HepG2 (cell line): ENCODE measurements around the gene IGLON5. TPM values are rescaled to one million over a fixed set of nuclear protein-coding genes. Genes with fewer than 3 reads are reported as not detected.

Source experiments
- ATAC-seq: fragments of 200-7000 bp; cut with Tn5 transposase; 3 replicates; pipeline ENCODE4 v1.9.1; 2020; ENCODE audit warnings: mild to moderate bottlenecking, moderate library complexity
- BruUV-seq: library from RNA; stranded (reverse); fragments of 400-500 nt; replicated peaks from 2 replicates; lab custom pipeline; 2021; lab: Mats Ljungman, UMichigan
- CTCF ChIA-PET: fragments of 300-600 bp; formaldehyde crosslinking; extraction: SDS; loops from one replicate; lab custom pipeline; 2021; ENCODE audit warnings: low total read pairs, inconsistent platforms, low intra/inter-chr PET ratio; lab: Yijun Ruan, JAX
- POLR2A ChIA-PET: fragments of 350-600 bp; sonication (Branson Sonifier 250); formaldehyde crosslinking; loops from one replicate; lab custom pipeline; 2020; ENCODE audit warnings: antibody characterized with exemption, inconsistent platforms; lab: Yijun Ruan, JAX
- DNase-seq: peaks from one replicate; pipeline ENCODE4 v3.0.0-alpha.2; 2015; ENCODE audit warnings: low spot score
- FAIRE-seq: peaks from 3 replicates; lab custom pipeline; 2011; peaks lifted over from hg19 to GRCh38; lab: Jason Lieb, UNC
- H2AFZ ChIP-seq: one replicate; pipeline ENCODE4 v1.6.1; 2011; ENCODE audit warnings: low read length, inconsistent platforms
- H3K27ac ChIP-seq: fragments of 300-600 bp; 3 replicates; pipeline ENCODE4 v1.8.0; 2011; ENCODE audit warnings: mixed run types, mild to moderate bottlenecking, mixed read lengths, low read length, inconsistent platforms; ENCODE audit not compliant: insufficient read depth; ENCODE audit errors: extremely low read length
- H3K27me3 ChIP-seq, 2 experiments: fragments of 200-600 bp in 1 of 2; 2 replicates in 1 of 2; 3 replicates in 1 of 2; pipeline versions ENCODE4 v1.6.0 to v1.8.0; 2011; ENCODE audit warnings: low read length in 2 of 2, mild to moderate bottlenecking in 2 of 2, moderate library complexity in 2 of 2, inconsistent platforms in 1 of 2; ENCODE audit not compliant: insufficient read depth in 2 of 2, control insufficient read depth in 1 of 2
- H3K36me3 ChIP-seq, 2 experiments: fragments of 200-600 bp in 1 of 2; replicated peaks in 1 of 2; 2 replicates in 1 of 2; 3 replicates in 1 of 2; pipeline versions ENCODE4 v1.5.1 to v1.8.0; 2011; ENCODE audit warnings: low read length in 2 of 2, inconsistent platforms in 1 of 2; ENCODE audit not compliant: insufficient read depth in 2 of 2, control insufficient read depth in 1 of 2
- H3K4me1 ChIP-seq: 2 replicates; pipeline ENCODE4 v1.5.1; 2012; ENCODE audit warnings: low read length, inconsistent platforms; ENCODE audit not compliant: insufficient read depth
- H3K4me2 ChIP-seq: 2 replicates; pipeline ENCODE4 v1.6.0; 2011; ENCODE audit warnings: low read depth, low read length, inconsistent platforms
- H3K4me3 ChIP-seq, 3 experiments: fragments of 200-600 bp in 1 of 3; sonication (generic), shearing (Covaris generic) in 1 of 3; replicated peaks in 1 of 3; 2 replicates each; pipeline ENCODE4 v1.5.1; 2011 to 2016; ENCODE audit warnings: low read length in 3 of 3, inconsistent platforms in 2 of 3, low read depth in 2 of 3, mild to moderate bottlenecking in 2 of 3, control low read depth in 1 of 3, mixed read lengths in 1 of 3; ENCODE audit not compliant: insufficient read depth in 1 of 3
- H3K79me2 ChIP-seq: one replicate; pipeline ENCODE4 v1.6.1; 2011; ENCODE audit warnings: low read length, inconsistent platforms; ENCODE audit not compliant: insufficient read depth
- H3K9ac ChIP-seq: 2 replicates; pipeline ENCODE4 v1.6.0; 2011; ENCODE audit warnings: mild to moderate bottlenecking, low read depth, low read length, inconsistent platforms; ENCODE audit not compliant: insufficient read depth
- H3K9me3 ChIP-seq: 2 replicates; pipeline ENCODE4 v1.5.1; 2012; ENCODE audit warnings: mild to moderate bottlenecking, low read length
- H4K20me1 ChIP-seq: 2 replicates; pipeline ENCODE4 v1.6.0; 2011; ENCODE audit warnings: inconsistent platforms, mild to moderate bottlenecking, low read length, moderate library complexity; ENCODE audit not compliant: insufficient read depth
- SAFB2 ChIP-seq: sonication (generic); formaldehyde crosslinking; IDR thresholded peaks from 2 replicates; pipeline ENCODE4 v1.5.1; 2020; ENCODE audit warnings: missing genetic modification reagents, low read depth, mild to moderate bottlenecking, borderline replicate concordance
- ZFY ChIP-seq: sonication (generic); formaldehyde crosslinking; IDR thresholded peaks from 2 replicates; pipeline ENCODE4 v1.4.0; 2020; ENCODE audit warnings: missing genetic modification reagents
- ZMYM3 ChIP-seq: sonication (generic); formaldehyde crosslinking; IDR thresholded peaks from 2 replicates; pipeline ENCODE4 v1.5.1; 2020; ENCODE audit warnings: mild to moderate bottlenecking, missing genetic modification reagents
- ZNF362 ChIP-seq: sonication (generic); formaldehyde crosslinking; IDR thresholded peaks from 2 replicates; pipeline ENCODE4 v1.4.0; 2020; ENCODE audit warnings: missing genetic modification reagents, mild to moderate bottlenecking, borderline replicate concordance
- ZNF770 ChIP-seq: sonication (generic); formaldehyde crosslinking; IDR thresholded peaks from 2 replicates; pipeline ENCODE4 v1.5.0; 2020; ENCODE audit warnings: mild to moderate bottlenecking, missing genetic modification reagents
- WGBS: methylation state at CpG from one replicate; pipeline ENCODE4 v1.1.6; 2017; ENCODE audit warnings: low lambda C conversion rate; 5-methylcytosine and 5-hydroxymethylcytosine counted together
- in situ Hi-C: cut with HindIII; loops from 2 replicates; pipeline ENCODE4 v1.10.0; 2017; ENCODE audit warnings: low pct_unique_long_range_greater_than_20kb; ENCODE audit not compliant: extremely low pct_ligation_motif_present
- intact Hi-C: fragments of 100-400 bp; cut with micrococcal nuclease; formaldehyde crosslinking; loops from one replicate; pipeline ENCODE4 v1.10.0; 2022; ENCODE audit not compliant: unreplicated experiment
- polyA plus RNA-seq, 8 experiments: library from polyadenylated mRNA; depleted of rRNA in 3 of 8; stranded (reverse) in 7 of 8; unstranded in 1 of 8; fragments of >200 nt; fragmentation: Illumina TruSeq in 4 of 8; extraction: Trizol in 4 of 8; gene quantifications; 2 replicates each; pipeline versions ENCODE4 v1.2.1 to v1.2.3, GENCODE V29; 2011 to 2016; ENCODE audit warnings: low read depth in 4 of 8, missing spikeins in 1 of 8, mixed read lengths in 1 of 8; ENCODE audit not compliant: insufficient read depth in 1 of 8
- total RNA-seq, 5 experiments: library from RNA; depleted of rRNA; stranded (reverse); fragments of >200 nt; fragmentation: Illumina TruSeq; extraction: Trizol; gene quantifications; 2 replicates each; pipeline ENCODE4 v1.2.3, GENCODE V29; 2016; ENCODE audit warnings: low read depth in 1 of 5
- TF ChIP-seq, protein P1 (sequence below): sonication (generic); formaldehyde crosslinking; IDR thresholded peaks from 2 replicates; pipeline ENCODE4 v1.5.0; 2020; ENCODE audit warnings: mild to moderate bottlenecking, low read depth, missing genetic modification reagents, borderline replicate concordance

Gene IGLON5
- total and polyA plus RNA-seq, 2 of the 13 experiments (the other 11 are each of a cell fraction or from before 2014, with no cell fraction given), result 0.04 to 5.7 TPM

DNA sequence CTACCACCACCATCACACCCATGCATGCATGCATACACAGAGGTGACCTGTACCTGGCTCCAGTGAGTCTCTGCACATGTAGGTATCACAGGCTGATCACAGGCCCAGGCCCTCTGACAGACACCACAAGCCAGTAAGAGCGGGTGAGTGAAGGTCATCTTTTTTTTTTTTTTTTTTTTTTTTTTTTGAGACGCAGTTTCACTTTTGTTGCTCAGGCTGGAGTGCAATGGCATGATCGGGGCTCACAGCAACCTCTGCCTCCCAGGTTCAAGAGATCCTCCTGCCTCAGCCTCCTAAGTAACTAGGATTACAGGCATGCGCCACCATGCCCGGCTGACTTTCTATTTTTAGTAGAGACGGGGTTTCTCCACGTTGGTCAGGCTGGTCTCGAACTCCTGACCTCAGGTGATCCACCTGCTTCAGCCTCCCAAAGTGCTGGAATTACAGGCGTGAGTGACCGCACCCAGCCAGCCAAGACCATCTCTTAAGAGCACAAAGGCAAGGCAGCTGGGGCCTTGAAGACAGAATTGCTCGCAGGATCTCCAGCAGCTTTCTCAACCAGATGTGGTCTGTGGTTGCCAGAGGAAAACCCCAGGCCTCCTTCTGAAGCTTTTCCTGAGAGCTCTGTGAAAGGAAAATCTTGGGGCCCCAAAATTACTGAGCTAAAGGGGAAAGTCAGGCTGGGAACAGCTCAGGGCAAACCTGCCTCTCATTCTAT is 64.2 kb downstream of the IGLON5 start:
- Histone ChIP-seq H3K79me2 (no peaks in the 10 kb centered on the region), H3K36me3 (no peaks in the 10 kb centered on the region), H2AFZ (no peak overlapping the region), H3K4me1 (peaks cover 30% of the 10 kb centered on the region), H3K4me3 (no peak overlapping the region), H3K27ac (no peak overlapping the region), H3K27me3 (peaks cover 0 to 14% of the 10 kb centered on the region in 2 experiments; a peak in 1 of 5 replicates), H3K9me3 (no peaks in the 10 kb centered on the region), H4K20me1 (no peaks in the 10 kb centered on the region), H3K4me2 (no peak overlapping the region), H3K9ac (no peak overlapping the region)
- TF ChIP-seq ZFY (0 out of 2 replicates have a peak, but pooled peaks have one; percentile 19), ZMYM3 (CRISPR knock-in tag) (peak; percentile 70), ZNF362 (peak; percentile 86), ZNF770 (peak; percentile 75), SAFB2 (CRISPR knock-in tag) (no peak)
- TF ChIP-seq, protein P1, sequence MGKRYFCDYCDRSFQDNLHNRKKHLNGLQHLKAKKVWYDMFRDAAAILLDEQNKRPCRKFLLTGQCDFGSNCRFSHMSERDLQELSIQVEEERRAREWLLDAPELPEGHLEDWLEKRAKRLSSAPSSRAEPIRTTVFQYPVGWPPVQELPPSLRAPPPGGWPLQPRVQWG (CRISPR knock-in tag), result no peak
- intact Hi-C loops (no loop called here), in situ Hi-C loops (no loop called here)
- FAIRE-seq (no peak), DNase-seq (no peak), ATAC-seq (peak; percentile 51)
- ChIA-PET POLR2A (interaction anchor here (0.9 kb wide), 1 partner anchor 12 kb away, joined by 3 read pairs; no protein-coding TSS in a partner anchor), CTCF (no interaction called here)
- BruUV-seq, result no TSS peak
- 46% methylated on average over 10 of the region's 11 CpGs for WGBS
